SK-N-MC (cell line): Measurements from ENCODE around the gene OPA3.

Experiments
- EZH2 ChIP-seq: fragments of 200-600 bp; sonication (generic); IDR thresholded peaks from one replicate; pipeline ENCODE4 v1.6.1; 2017; ENCODE audit warnings: antibody characterized with exemption
- FOXP2 ChIP-seq: optimal IDR thresholded peaks from 2 replicates; pipeline ENCODE3; 2011; ENCODE audit warnings: mild to moderate bottlenecking, moderate library complexity; ENCODE audit not compliant: insufficient read depth; ENCODE audit errors: extremely low read length, control extremely low read depth
- POLR2AphosphoS5 ChIP-seq: IDR thresholded peaks from 2 replicates; pipeline ENCODE4 v1.6.1; 2012; ENCODE audit warnings: mild to moderate bottlenecking, low read depth, low read length, borderline replicate concordance

GRCh38 chr19:45492137-45492626 is 92.4 kb downstream of the OPA3 start:
- TF ChIP-seq POLR2AphosphoS5 (no peak), EZH2 (no peak), FOXP2 (no peak)
